Neural progenitor cell (in vitro differentiated cells): ENCODE data around the gene DPYD. TPM values are rescaled to one million over a fixed set of nuclear protein-coding genes. Genes with fewer than 3 reads are reported as not detected.

Experiments used
- DNase-seq: peaks from one replicate; pipeline ENCODE4 v3.0.0-alpha.2; 2016; ENCODE audit warnings: low spot score
- H2AFZ ChIP-seq: fragments of 200-600 bp; sonication (generic); replicated peaks from 2 replicates; pipeline ENCODE4 v1.6.1; 2016; ENCODE audit warnings: antibody characterized with exemption
- H3F3A ChIP-seq: fragments of 200-600 bp; sonication (generic); 2 replicates; pipeline ENCODE4 v1.6.1; 2016; ENCODE audit warnings: antibody characterized with exemption, low read depth
- H3K27ac ChIP-seq: fragments of 200-600 bp; sonication (generic); 2 replicates; pipeline ENCODE4 v1.5.1; 2016; ENCODE audit warnings: mild to moderate bottlenecking
- H3K27me3 ChIP-seq: fragments of 200-600 bp; sonication (generic); 2 replicates; pipeline ENCODE4 v1.6.1; 2016; ENCODE audit warnings: mild to moderate bottlenecking, moderate library complexity
- H3K36me3 ChIP-seq: fragments of 200-600 bp; sonication (generic); 2 replicates; pipeline ENCODE4 v1.5.1; 2016
- H3K4me1 ChIP-seq: fragments of 200-600 bp; sonication (generic); 2 replicates; pipeline ENCODE4 v1.6.1; 2016; ENCODE audit warnings: mixed run types
- H3K4me2 ChIP-seq: fragments of 200-600 bp; sonication (generic); 2 replicates; pipeline ENCODE4 v1.6.1; 2016
- H3K4me3 ChIP-seq: fragments of 200-600 bp; sonication (generic); 2 replicates; pipeline ENCODE4 v1.5.1; 2016
- H3K79me2 ChIP-seq: fragments of 200-600 bp; sonication (generic); 2 replicates; pipeline ENCODE4 v1.6.1; 2016; ENCODE audit warnings: low read depth
- H3K9ac ChIP-seq: fragments of 200-600 bp; sonication (generic); 2 replicates; pipeline ENCODE4 v1.6.1; 2016
- H3K9me3 ChIP-seq: fragments of 200-600 bp; sonication (generic); 2 replicates; pipeline ENCODE4 v1.5.1; 2016; ENCODE audit warnings: low read depth
- H4K20me1 ChIP-seq: fragments of 200-600 bp; sonication (generic); 2 replicates; pipeline ENCODE4 v1.6.1; 2016; ENCODE audit warnings: low read depth
- H3K27ac Mint-ChIP-seq: 3 replicates; pipeline ENCODE4 v1.8.0; 2021; ENCODE audit warnings: mixed read lengths
- H3K27me3 Mint-ChIP-seq: 2 replicates; pipeline ENCODE4 v1.8.0; 2022; ENCODE audit warnings: low read depth, mild to moderate bottlenecking, inconsistent platforms, moderate library complexity, mixed read lengths; ENCODE audit not compliant: insufficient read depth
- H3K36me3 Mint-ChIP-seq: 3 replicates; pipeline ENCODE4 v1.8.0; 2021; ENCODE audit warnings: mixed read lengths
- H3K4me1 Mint-ChIP-seq: 3 replicates; pipeline ENCODE4 v1.8.0; 2021; ENCODE audit warnings: mixed read lengths
- H3K4me3 Mint-ChIP-seq: 3 replicates; pipeline ENCODE4 v1.8.0; 2021; ENCODE audit warnings: mild to moderate bottlenecking, moderate library complexity, mixed read lengths
- H3K9me3 Mint-ChIP-seq: 3 replicates; pipeline ENCODE4 v1.8.0; 2020; ENCODE audit warnings: mixed read lengths
- EZH2 ChIP-seq: fragments of 200-600 bp; sonication (generic); IDR thresholded peaks from 2 replicates; pipeline ENCODE4 v1.6.1; 2017; ENCODE audit warnings: antibody characterized with exemption, mild to moderate bottlenecking, moderate library complexity
- EZH2phosphoT487 ChIP-seq: fragments of 200-600 bp; sonication (generic); IDR thresholded peaks from 2 replicates; pipeline ENCODE4 v1.6.1; 2017; ENCODE audit warnings: antibody characterized with exemption
- total RNA-seq: library from RNA; depleted of rRNA; stranded (reverse); fragments of >200 nt; gene quantifications from 2 replicates; pipeline ENCODE4 v1.2.3, GENCODE V29; 2015; ENCODE audit warnings: low replicate concordance
- TF ChIP-seq, protein P1 (sequence below): fragments of 200-600 bp; sonication (generic); IDR thresholded peaks from 2 replicates; pipeline ENCODE4 v1.5.1; 2017; ENCODE audit warnings: antibody characterized with exemption, mild to moderate bottlenecking

The DPYD gene
- total RNA-seq, 1 donor from 2014 or later, result 0.43 TPM

GRCh38 chr1:97660431-97661105, 260.3 kb downstream of the DPYD start:
- no peaks in the 10 kb centered on the region for H3K9me3 ChIP-seq
- H3K27ac ChIP-seq, result no peak overlapping the region
- Mint-ChIP-seq H3K27me3 (no peaks in the 10 kb centered on the region), H3K9me3 (no peaks in the 10 kb centered on the region), H3K27ac (no peak overlapping the region), H3K4me1 (no peaks in the 10 kb centered on the region), H3K36me3 (no peaks in the 10 kb centered on the region), H3K4me3 (no peak overlapping the region)
- H2AFZ ChIP-seq, result no peak overlapping the region
- no peaks in the 10 kb centered on the region for H3K27me3 ChIP-seq
- no peak overlapping the region for H3K9ac ChIP-seq
- no peak overlapping the region for H3K4me2 ChIP-seq
- H3K4me1 ChIP-seq, result no peaks in the 10 kb centered on the region
- H3K36me3 ChIP-seq, result no peaks in the 10 kb centered on the region
- H3K79me2 ChIP-seq, result no peaks in the 10 kb centered on the region
- H4K20me1 ChIP-seq, result no peaks in the 10 kb centered on the region
- DNase-seq, result no peak
- no peak overlapping the region for H3K4me3 ChIP-seq
- no peaks in the 10 kb centered on the region for H3F3A ChIP-seq
- TF ChIP-seq, protein P1, sequence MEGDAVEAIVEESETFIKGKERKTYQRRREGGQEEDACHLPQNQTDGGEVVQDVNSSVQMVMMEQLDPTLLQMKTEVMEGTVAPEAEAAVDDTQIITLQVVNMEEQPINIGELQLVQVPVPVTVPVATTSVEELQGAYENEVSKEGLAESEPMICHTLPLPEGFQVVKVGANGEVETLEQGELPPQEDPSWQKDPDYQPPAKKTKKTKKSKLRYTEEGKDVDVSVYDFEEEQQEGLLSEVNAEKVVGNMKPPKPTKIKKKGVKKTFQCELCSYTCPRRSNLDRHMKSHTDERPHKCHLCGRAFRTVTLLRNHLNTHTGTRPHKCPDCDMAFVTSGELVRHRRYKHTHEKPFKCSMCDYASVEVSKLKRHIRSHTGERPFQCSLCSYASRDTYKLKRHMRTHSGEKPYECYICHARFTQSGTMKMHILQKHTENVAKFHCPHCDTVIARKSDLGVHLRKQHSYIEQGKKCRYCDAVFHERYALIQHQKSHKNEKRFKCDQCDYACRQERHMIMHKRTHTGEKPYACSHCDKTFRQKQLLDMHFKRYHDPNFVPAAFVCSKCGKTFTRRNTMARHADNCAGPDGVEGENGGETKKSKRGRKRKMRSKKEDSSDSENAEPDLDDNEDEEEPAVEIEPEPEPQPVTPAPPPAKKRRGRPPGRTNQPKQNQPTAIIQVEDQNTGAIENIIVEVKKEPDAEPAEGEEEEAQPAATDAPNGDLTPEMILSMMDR, result no peak
- TF ChIP-seq EZH2phosphoT487 (no peak), EZH2 (no peak)

DNA sequence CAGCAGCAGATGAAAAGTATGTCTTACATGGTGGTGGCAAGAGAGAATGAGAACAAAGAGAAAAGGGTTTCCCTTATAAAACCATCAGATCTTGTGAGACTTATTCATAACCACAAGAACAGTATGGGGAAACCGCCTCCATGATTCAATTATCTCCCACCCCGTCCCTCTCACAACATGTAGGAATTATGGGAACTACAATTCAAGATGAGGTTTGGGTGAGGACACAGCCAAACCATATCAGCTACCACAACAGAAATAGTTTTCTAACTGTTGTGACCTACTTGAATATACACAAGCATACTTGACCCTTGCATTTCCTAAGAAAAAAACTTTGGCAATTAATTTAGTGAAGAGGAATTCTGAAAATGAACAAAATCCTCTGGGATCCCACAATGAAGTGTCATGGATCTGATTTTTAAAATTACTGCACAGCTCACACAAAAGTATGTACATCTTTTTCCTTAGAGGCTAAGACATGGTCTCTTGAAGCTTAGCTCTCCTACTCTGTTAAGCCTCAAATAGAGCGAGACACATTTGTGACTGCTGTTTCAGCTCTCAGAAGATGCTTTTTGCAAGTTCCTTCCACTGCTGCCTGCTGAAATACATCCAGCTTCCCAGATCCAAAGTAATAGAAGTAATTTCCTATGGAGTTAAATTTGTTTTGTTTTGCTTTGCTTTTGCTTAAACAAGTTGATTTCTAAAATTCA, 265.8 kb downstream of the DPYD start:
- Mint-ChIP-seq H3K36me3 (no peaks in the 10 kb centered on the region), H3K4me1 (no peaks in the 10 kb centered on the region), H3K27ac (no peak overlapping the region), H3K27me3 (no peaks in the 10 kb centered on the region), H3K4me3 (no peak overlapping the region), H3K9me3 (no peaks in the 10 kb centered on the region)
- Histone ChIP-seq H3K27me3 (no peaks in the 10 kb centered on the region), H2AFZ (no peak overlapping the region), H3K9ac (no peak overlapping the region), H4K20me1 (no peaks in the 10 kb centered on the region), H3F3A (no peaks in the 10 kb centered on the region), H3K27ac (no peak overlapping the region), H3K4me3 (no peak overlapping the region), H3K4me1 (no peaks in the 10 kb centered on the region), H3K79me2 (no peaks in the 10 kb centered on the region), H3K4me2 (no peak overlapping the region), H3K9me3 (no peaks in the 10 kb centered on the region), H3K36me3 (no peaks in the 10 kb centered on the region)
- no peak for DNase-seq
- TF ChIP-seq EZH2 (no peak), EZH2phosphoT487 (no peak)
- TF ChIP-seq, protein P1, result no peak

DNA sequence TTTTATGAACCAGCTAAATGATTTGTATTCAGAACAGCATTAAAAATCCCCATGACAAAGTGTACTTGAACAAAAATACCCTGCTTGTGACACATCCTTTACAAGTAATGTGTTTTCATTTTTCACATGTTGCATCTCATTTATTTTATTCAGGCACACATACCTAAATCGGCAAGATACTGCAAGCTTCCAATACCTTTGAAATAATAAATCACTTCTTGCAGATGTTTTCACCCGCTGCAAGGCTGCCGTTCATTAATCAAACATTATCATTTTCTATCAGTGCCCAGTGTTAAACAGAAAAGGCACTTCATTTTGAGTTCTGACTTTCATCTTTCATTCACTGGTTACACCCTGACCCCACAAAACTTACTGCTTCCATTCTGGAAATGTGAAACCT, 269.6 kb downstream of the DPYD start:
- H2AFZ ChIP-seq, result no peak overlapping the region
- no peaks in the 10 kb centered on the region for H3K9me3 Mint-ChIP-seq

More for the DNA sequence above, 269.6 kb downstream of the DPYD start:
- TF ChIP-seq EZH2, result no peak
- TF ChIP-seq EZH2phosphoT487, result no peak
- TF ChIP-seq, protein P1, result no peak
- Histone ChIP-seq H3K4me1 (no peaks in the 10 kb centered on the region), H3F3A (no peaks in the 10 kb centered on the region), H3K9me3 (no peaks in the 10 kb centered on the region), H3K4me3 (no peak overlapping the region), H3K36me3 (no peaks in the 10 kb centered on the region), H3K9ac (no peak overlapping the region), H3K27ac (no peak overlapping the region), H3K27me3 (no peaks in the 10 kb centered on the region), H3K79me2 (no peaks in the 10 kb centered on the region), H4K20me1 (no peaks in the 10 kb centered on the region), H3K4me2 (no peak overlapping the region)
- Mint-ChIP-seq H3K27me3 (no peaks in the 10 kb centered on the region), H3K27ac (no peak overlapping the region), H3K4me3 (no peak overlapping the region), H3K4me1 (no peaks in the 10 kb centered on the region), H3K36me3 (no peaks in the 10 kb centered on the region)
- no peak for DNase-seq
